Measurements from ENCODE around the gene ACP6. TPM values are rescaled to one million over a fixed set of nuclear protein-coding genes. Genes with fewer than 3 reads are reported as not detected.
"Not testable (repeated sequence)": the region's sequence is repeated elsewhere in the genome, so short reads cannot be mapped to it uniquely, and the experiment has no call there.

The ACP6 gene
- polyA plus RNA-seq, result 1 to 10 TPM; 7.8 to 9.8 (median 8.9) TPM

DNA sequence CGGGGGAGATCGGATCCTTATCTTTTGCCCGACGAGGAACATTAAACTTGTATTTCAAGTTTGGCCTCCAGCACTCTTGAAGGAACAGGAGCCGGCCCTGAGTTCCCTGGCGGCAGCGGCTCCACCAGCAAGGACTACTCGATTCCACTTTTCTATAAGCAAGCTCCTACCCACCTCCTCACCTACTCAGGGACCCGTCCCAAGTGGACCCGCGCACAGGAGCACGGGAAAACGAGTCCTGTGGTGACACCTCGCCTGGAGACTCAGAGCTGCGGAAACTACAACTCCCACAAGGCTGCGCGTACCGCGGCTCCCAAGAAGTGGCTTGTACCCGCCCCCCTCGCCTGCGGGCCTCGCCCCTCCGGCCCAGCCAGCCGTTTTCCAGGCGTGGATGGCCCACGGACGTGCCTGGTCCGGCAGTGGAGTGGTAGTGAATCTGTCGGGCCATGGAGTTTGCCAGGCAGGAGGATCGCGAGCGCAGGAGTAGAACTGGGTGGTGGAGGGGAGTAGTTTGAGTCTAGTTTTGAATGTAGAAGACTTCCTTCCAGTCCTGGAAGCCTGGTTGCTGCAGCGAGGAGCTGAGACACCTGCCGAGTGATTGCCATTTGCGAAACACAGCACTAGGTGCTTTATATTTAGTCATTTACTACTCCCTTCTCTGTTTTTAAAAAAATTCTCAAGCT, at the start of gene ACP6:
ACP6 (minus strand) TSS at position 206 of the 683 bp plus-strand sequence. CDS start 476 bp downstream, outside the sequence.
- 1 to 2% (median 1%) methylated on average over 36 of the region's 36 CpGs for WGBS, 3 donors
- H3K27ac ChIP-seq (ENCODE audit: low read depth, low read length), result no peak within 1 kb of the TSS

DNA sequence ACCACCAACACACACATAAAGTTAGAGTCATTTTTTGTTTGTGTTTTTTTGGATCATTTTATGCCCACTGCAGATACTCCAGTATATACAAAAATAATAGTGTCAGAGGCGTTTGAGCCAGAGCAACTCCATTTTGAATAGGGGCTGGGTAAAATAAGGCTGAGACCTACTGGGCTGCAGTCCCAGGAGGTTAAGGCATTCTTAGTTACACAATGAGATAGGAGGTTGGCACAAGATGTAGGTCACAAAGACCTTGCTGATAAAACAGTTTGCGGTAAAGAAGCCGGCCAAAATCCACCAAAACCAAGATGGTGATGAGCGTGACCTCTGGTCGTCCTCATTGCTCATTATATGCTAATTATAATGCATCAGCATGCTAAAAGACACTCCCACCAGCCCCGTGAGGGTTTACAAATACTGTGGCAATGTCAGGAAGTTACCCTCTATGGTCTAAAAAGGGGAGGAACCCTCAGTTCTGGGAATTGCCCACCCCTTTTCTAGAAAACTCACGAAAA, 49.4 kb upstream of the ACP6 start:
- WGBS, 3 donors, result 46 to 77% (median 72%) methylated on average over 7 of the region's 7 CpGs

GRCh38 chr1:147719029-147719698, 48.8 kb upstream of the ACP6 start:
- 79 to 93% (median 92%) methylated on average over 7 of the region's 7 CpGs for WGBS, 3 donors
- no peak overlapping the region for H3K27ac ChIP-seq (ENCODE audit: low read depth, low read length)

More for the DNA sequence above, 49.4 kb upstream of the ACP6 start:
- no peak overlapping the region for H3K27ac ChIP-seq (ENCODE audit: low read depth, low read length)

DNA sequence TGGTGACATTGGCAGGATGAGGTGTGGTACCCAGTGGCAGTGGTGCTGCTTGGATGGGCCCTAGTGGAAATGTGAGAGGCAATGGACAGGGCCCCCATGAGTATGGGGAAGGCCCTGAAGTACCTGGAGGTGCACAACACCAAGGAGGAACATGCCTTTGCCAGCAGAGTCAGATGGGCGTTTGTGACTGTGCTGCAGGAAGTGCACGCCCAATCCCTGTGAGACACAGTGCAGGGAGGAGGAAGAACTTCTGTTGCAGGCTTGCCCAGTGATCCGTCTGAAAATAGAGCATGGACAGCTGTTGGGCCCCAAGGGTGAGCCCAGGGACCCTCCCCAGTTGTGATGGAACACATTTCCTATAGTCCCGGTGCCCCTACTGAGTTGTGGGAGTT, 47.4 kb upstream of the ACP6 start:
- no peak overlapping the region for H3K27ac ChIP-seq (ENCODE audit: low read depth, low read length)
- WGBS, 3 donors, result 28 to 82% (median 31%) methylated on average over 4 of the region's 4 CpGs

DNA sequence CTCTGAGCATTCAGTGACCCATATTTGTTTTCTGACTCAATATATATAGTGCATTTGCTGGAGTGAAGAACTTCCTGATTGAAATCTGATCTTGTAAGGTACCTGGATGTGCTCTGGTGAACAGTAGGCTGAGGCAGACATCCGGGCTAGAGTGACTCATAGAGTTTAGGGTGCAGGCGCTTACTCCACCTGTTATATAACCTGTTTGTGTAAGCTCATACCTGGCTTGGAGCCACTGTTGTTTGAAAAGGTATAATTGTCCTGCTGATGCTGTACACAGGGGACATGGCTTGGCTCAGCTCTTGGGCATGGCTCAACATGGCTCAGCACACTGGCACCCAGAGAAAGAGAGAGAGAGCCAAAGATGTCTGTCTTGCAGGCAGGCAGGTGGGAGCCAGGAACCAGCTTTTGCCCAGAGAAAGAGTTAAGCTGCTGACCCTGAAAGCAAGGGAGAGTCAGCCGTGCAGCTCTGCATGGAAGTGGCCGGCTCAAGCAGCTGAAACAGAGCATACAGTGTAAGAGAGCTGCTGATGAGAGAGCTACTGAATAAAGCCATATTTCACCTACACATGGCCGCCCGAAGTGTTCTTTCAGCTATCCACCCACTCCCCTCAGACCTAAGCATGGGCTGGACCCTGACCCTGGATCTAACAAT, 46.9 kb upstream of the ACP6 start:
- H3K27ac ChIP-seq (ENCODE audit: low read depth, low read length), result no peak overlapping the region
- WGBS, 3 donors, result 71 to 89% (median 80%) methylated on average over 6 of the region's 6 CpGs

- H3K27ac ChIP-seq (ENCODE audit: low read depth, low read length), result no peak overlapping the region
These were observed 42.3 kb upstream of the ACP6 start for GRCh38 chr1:147712605-147713004.

GRCh38 chr1:147700042-147701006, 30.0 kb upstream of the ACP6 start:
- 47 to 62% (median 61%) methylated on average over 10 of the region's 10 CpGs for WGBS, 3 donors
- no peak overlapping the region for H3K27ac ChIP-seq (ENCODE audit: low read depth, low read length)

- H3K27ac ChIP-seq (ENCODE audit: low read depth, low read length), result no peak overlapping the region
- WGBS, 3 donors, result 47 to 72% (median 67%) methylated on average over 3 of the region's 3 CpGs
These were observed 29.3 kb upstream of the ACP6 start for GRCh38 chr1:147699686-147700041.

DNA sequence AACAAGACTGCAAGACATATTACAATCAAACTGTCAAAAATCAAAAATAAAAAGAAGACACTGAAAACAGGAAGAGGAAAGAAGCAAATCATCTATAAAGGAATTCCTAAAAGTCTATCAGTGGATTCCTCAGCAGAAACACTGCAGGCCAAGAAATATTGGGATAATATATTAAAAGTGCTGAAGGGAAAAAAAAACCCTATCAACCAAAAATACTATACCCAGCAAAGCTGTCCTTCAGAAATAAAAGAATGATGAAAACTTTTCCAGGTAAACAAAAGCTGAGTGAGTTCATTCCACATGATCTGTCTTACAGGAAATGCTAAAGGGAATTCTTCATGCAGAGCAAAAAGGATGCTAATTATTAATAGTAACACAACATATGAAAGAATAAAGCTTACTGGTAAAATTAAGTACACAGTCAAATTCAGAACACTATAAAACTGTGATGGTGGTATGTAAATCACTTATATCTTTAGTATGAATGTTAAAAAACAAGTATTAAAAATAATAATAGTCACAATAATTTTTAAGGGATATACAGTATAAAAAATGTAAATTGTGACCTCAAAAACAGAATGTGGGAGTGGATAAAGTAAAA, 12.9 kb upstream of the ACP6 start:
- H3K27ac ChIP-seq (ENCODE audit: low read depth, low read length), result no peak overlapping the region

- 93 to 99% (median 97%) methylated on average over 26 to 34 of the region's 38 CpGs for WGBS, 3 donors
- not testable (repeated sequence) for H3K27ac ChIP-seq (ENCODE audit: low read depth, low read length)
These were observed 10.4 kb upstream of the ACP6 start for GRCh38 chr1:147680608-147681235.

GRCh38 chr1:147677681-147678080, 7.4 kb upstream of the ACP6 start:
- not testable (repeated sequence) for H3K27ac ChIP-seq (ENCODE audit: low read depth, low read length)
- WGBS, 3 donors, result 80 to 97% (median 92%) methylated on average over 5 of the region's 5 CpGs

- WGBS, 3 donors, result 53 to 69% (median 61%) methylated on average over 4 of the region's 4 CpGs
- no peak overlapping the region for H3K27ac ChIP-seq (ENCODE audit: low read depth, low read length)
These were observed 6.2 kb upstream of the ACP6 start for GRCh38 chr1:147676311-147677085.

DNA sequence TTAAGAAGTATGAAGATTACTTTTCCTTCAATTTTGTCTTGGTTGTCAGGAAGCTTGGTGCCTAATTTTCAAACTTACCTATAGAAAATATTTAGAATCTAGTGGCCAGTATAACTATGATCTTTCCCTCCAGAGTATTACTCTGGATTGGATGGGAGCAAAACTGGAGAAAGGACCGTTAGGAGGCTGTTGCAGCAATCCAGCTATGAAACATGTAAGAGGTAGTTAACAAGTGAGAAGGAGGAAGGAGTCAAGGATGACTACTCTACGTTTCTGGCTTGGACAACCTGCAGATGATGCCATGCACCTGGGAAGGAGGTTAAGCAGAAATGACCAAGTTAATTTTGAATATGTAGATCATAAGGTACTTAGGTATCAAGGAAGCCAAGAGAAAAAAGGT, 3.5 kb upstream of the ACP6 start:
- 29 to 55% (median 30%) methylated on average over 2 of the region's 2 CpGs for WGBS, 3 donors

GRCh38 chr1:147673406-147673805, 3.1 kb upstream of the ACP6 start:
- WGBS, 3 donors, result 46 to 57% (median 55%) methylated on average over 2 of the region's 2 CpGs
- no peak overlapping the region for H3K27ac ChIP-seq (ENCODE audit: low read depth, low read length)

More for the DNA sequence above, 3.5 kb upstream of the ACP6 start:
- no peak overlapping the region for H3K27ac ChIP-seq (ENCODE audit: low read depth, low read length)

DNA sequence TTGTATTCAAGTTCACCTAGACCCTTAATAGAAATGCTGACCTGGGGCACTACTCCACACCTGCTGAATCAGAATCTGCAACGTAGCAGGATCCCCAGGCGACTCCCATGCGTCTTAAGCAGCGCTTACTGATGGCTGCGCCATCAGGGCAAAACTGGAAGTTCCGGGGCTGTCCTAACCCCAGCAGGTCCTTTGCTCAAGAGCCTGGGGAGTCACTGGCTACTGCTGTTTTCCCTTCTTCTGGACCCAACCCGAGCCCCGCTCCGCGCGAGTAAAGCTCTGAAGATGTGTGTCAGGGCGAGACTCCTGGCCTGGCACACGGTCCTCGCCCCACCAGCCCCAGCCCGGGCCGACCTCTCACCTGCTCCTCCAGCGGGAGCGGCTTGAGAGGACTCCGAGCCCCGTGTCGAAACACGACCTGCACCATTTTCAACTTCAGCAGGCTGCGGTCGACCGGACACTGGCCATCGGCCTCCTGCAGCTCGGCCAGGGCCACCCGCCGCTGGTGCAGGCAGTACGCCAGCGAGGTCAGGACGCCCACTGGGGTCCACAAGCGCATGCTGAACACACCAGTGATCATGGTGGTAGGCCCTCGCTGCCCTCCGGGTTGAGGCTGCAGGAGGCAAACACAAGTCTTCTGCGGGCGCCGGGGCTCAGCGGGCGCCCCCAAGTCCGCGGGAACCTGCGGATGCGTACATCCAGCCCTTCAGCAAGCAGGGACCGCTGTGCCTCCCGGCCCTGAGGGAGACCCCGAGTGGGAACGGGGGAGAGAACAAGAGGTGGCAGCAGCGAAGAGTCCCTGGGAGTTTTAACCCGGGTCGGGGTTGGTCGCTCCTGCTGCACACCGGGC, 630 bp downstream of the ACP6 start:
- 0 to 1% (median 1%) methylated on average over 52 to 53 of the region's 53 CpGs for WGBS, 3 donors

GRCh38 chr1:147665521-147665920, 4.8 kb downstream of the ACP6 start:
- 93 to 97% (median 95%) methylated on average over 2 of the region's 2 CpGs for WGBS, 3 donors
- no peak overlapping the region for H3K27ac ChIP-seq (ENCODE audit: low read depth, low read length)

More for the DNA sequence above, 630 bp downstream of the ACP6 start:
- H3K27ac ChIP-seq (ENCODE audit: low read depth, low read length), result no peak overlapping the region

All from adipose tissue (tissue), 3 donors.